ENCODE measurements around the gene TAS2R60.
"Not testable (repeated sequence)": the region's sequence is repeated elsewhere in the genome, so short reads cannot be mapped to it uniquely, and the experiment has no call there.

Gene TAS2R60

DNA sequence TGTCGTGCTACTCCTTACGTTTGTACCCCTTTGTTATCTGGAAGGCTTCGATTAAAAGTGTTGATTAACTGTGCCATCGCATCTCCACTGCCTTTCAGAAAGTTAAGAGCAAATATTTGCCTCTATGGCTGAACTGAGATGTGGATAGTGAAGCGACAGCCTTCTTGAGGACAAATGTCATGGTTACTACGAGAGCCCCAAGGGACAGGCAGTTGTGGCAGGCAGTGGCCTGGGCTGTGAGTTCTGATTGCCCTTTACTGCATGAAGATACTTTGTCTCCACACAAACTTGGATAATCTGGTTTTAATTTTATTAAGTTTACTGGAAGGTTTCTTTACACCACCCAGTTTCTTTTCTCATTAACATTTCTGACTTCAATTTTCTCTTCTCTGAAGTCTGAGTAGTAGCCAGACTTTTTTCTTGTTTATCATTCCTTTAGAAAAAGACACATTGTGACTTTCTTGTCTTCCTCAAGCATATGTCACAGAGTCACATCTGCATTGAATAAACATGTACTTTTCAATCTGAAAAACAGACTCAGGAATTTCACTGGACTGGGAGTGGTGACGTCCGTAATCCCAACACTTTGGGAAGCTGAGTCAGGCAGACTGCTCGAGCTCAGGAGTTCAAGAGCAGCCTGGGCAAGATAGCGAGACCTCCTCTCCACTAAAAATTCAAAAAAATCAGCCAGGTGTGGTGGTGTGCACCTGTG is 36.0 kb downstream of the TAS2R60 start:
- no peak for DNase-seq

DNA sequence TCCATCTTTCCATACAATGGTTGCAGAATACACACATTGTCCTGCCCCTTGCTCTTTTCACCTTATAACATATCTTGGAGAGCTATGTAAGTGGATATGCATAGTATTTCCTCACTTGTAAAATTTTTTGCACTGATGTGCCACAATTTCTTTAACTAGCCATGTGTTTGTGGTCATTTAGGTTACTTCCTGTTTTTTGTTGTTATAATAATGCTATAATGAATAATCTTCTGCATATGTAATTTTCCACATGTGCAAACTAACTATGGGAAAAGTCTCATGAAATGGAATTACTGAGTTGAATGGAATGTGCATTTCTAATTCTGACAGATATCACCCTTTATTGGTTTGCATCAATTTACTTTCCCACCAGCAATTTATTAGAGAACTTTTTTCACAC is 37.2 kb downstream of the TAS2R60 start:
- no peak for DNase-seq

DNA sequence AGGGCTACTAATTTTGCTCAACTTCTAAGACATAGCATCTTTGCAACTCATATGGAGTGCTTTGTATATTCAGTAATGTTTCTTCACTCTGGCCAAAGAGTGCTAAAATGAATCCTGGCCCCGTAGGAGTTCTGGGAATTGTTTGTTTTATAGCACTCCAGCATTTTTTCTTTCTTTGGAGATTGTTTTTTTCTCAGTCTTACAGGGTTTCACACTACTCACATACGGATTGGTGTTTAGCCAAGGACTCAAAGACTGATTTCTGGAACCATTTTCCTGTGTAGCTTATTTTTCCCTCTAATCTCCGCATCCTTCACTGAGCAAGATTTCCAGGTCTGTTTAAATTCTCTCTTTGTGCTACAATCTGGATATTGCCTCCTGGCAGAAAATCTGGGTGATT is 40.9 kb downstream of the TAS2R60 start:
- DNase-seq = no peak

DNA sequence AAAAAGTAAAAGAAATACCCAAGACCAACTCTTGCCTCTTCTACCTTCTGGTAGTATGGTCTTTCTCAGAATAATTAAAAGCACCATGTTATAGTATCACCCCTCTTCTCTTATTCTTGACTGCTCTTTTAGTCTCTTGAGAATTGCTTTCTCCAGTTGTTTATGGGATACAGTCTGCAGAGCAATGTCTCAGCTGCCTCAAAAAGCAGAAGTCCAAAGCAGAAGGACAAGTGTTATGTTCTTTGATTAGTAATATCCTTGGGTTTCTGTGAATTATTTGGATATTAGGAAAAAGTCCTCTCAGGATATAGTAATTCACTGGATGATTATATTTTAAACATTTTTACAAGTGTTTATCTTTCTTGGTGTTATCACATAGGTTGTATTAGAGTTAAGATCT is 41.8 kb downstream of the TAS2R60 start:
- DNase-seq = no peak

DNA sequence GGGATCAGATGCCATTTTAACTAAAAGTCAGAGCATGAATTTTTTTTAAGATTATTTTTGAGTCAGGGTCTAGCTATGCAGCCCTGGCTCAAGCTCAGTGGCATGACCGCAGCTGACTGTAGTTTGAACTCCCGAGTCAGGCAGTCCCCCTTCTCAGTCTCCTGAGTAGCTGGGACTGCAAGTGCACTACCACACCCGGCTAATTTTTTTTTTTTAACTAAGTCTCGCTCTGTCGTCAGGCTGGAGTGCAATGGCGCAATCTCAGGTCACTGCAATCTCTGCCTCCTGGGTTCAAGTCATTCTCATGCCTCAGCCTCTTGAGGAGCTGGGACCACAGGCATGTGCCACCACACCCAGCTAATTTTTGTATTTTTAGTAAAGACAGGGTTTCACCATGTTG is 42.2 kb downstream of the TAS2R60 start:
- DNase-seq = no peak

DNA sequence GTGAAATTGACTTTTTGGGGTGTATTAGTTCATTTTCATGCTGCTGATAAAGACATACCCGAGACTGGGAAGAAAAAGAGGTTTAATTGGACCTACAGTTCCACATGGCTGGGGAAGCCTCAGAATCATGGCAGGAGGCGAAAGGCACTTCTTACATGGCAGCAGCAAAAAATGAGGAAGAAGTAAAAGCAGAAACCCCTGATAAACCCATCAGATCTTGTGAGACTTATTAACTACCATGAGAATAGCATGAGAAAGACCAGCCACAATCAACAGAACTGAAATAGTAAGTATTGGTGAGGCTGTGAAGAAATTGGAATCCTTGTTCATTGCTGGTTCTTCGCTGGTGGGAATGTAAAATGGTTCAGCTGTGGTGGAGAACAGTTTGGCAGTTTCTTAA is 43.0 kb downstream of the TAS2R60 start:
- DNase-seq = not testable (repeated sequence)

DNA sequence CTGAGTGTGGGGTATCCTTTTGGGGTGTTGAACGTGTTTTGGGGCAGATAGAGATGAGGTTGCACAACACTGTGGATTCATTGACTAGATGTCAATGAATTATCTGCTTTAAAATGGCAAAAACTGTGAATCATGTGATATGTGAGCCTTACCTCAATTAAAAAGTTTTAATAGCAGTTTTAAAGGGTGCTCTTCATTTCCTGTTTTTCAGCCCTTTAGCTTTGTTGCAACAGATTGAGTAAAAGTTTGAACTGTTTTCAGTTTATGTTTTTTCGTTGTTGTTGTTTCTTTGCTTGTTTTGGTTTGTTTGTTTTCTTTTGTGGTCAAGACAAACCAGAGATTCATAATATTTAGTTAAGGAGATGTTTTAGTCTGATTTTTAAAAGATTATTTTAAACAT is 43.8 kb downstream of the TAS2R60 start:
- no peak for DNase-seq

DNA sequence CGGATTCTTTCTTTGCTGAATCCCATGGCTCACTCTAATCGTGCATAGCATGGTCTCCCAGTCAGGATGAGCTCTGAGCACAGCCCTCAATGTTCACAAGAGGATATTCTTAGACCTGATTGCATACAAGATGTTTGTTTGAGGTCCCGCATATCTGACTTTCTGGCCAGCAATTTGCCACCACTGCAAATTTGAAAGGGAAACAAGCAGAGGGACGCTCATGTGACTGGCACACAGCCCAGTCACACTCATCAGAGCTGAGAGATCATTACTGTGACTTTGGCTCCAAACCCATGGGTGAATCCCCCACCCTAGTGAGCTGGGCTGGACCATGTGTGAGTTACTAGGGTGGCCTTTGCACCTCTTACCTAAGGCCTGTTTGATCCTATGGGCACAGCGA is 44.3 kb downstream of the TAS2R60 start:
- no peak for DNase-seq

DNA sequence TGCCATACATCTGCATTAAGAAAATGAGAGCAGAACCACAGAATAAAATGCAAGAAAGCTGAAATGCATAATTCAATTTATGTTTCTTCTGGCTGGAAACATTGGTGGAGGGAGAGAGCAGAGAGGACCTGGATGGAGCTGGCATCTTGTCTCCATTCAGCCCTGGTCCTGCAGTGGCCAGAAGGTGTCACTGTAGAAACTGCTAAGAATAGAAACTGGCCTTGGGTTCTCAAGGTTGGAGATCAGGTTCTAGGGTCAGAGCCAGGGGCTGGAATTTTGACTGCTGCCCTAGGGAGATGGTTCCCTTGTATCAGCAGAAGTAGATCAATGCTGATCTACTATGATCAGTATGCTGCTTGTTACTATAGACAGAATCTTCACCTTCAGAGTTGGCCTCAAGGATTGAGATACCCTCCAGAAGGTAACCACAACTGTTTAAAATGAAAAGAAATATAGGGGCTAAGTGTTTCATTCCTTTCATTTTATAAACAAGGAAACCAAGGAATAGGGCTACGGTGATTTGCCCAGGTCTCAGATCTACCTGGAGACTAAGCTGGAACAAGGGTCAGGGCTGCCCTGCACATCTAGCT is 47.6 kb downstream of the TAS2R60 start:
- DNase-seq = peak in 1 of 2 experiments; percentile 11

DNA sequence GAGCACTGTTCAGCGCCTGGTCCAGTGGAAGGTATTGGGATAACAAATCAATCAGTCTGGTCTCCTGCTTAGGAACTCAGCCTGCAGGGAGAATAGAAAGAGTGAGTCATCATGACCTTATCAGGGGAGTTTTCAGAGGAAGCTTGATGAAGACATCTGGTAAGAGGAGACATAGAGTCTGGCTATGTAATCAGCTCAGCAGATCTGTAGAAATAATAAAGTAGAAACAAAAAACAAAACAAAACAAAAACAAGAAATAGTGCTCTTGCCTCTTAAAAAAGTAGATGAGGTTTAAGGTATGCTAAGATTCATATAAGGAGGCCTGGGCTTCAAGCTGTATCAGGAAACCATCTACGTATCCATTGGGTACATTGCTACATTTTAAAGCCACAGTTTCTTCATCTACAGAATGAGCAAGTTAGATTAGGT is 48.8 kb downstream of the TAS2R60 start:
- no peak for DNase-seq

DNA sequence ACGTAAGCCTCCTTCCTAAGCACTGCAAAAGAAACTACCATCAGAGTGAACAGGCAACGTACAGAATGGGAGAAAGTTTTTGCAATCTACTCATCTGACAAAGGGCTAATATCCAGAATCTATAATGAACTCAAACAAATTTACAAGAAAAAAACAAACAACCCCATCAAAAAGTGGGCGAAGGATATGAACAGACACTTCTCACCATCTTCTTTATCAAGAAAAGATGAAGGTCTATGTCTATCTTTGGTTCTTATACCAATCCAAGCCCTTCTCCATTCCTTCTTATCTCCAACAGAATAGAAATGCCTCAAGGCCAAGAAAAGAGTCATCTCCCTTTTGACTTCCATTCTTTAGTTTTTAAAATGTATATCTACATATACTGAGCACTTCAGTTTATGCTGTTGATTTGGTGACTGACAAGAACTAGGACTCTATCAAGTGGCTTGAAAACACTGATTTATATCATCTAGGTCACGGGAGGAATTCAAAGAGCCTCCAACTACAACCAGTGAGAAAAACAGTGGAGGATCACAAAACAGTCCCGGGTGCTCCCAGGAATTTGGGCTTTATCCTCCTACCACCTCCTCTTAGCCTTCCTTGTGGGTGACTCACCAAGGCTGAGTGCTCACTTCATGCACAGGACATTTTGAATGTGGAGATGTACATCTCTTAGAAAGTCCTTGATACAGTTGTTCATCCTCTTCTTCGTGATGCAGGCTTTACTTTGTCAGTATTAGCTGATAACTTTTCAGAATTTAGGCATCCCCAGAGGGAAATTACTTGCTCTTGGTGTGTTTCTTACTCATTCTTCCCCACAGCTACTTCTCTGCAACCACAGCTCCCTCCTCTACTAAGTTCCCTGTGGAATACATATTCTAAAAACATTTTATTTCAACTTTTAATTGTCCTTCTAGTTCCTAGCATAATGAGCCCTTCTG is 49.8 kb downstream of the TAS2R60 start:
- DNase-seq = no peak

DNA sequence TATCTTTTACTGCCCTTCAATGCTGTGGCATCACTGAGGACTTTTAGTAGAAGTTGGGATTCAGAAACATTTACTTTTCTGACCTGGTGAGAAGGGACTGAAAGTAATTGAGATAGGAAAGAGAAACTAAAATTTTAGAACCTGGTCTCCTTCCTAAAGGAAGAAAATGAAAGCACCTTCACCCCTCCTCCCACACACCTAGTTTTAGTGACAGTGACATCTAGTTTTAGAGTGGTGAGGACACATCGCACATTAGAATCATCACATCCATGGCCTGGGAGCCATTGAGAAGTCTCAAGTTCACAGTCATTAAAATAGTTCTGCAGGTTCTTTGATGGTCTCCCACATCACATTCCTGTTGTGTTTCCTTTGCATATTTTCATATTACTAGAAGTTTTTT is 50.5 kb downstream of the TAS2R60 start:
- no peak for DNase-seq

Measured in SHP77 (cell line).